Islet of Langerhans (tissue), 1 donor: Measurements from ENCODE around the gene YWHAH.

Experiments
- FAIRE-seq: peaks from one replicate; lab custom pipeline; 2011; peaks lifted over from hg19 to GRCh38; lab: Jason Lieb, UNC

YWHAH gene

GRCh38 chr22:31943978-31944699 lies at the start of gene YWHAH:
Gene YWHAH (plus strand): TSS chr22:31944535. CDS start chr22:31944734, 199 bp downstream.
- FAIRE-seq, result no peak

GRCh38 chr22:31895411-31896123 lies 48.8 kb upstream of the YWHAH start:
- no peak for FAIRE-seq

GRCh38 chr22:31896472-31896871 lies 47.9 kb upstream of the YWHAH start:
- FAIRE-seq, result no peak

GRCh38 chr22:31897842-31898805 lies 46.2 kb upstream of the YWHAH start:
- FAIRE-seq, result no peak

GRCh38 chr22:31898926-31899325 lies 45.4 kb upstream of the YWHAH start:
- no peak for FAIRE-seq

- no peak for FAIRE-seq
These were observed 44.7 kb upstream of the YWHAH start for GRCh38 chr22:31899669-31900068.

- FAIRE-seq, result no peak
These were observed 42.8 kb upstream of the YWHAH start for GRCh38 chr22:31901388-31902137.

GRCh38 chr22:31904651-31905050 lies 39.7 kb upstream of the YWHAH start:
- FAIRE-seq, result no peak

- FAIRE-seq, result no peak
These were observed 39.0 kb upstream of the YWHAH start for GRCh38 chr22:31905356-31905755.

GRCh38 chr22:31906086-31906485 lies 38.2 kb upstream of the YWHAH start:
- no peak for FAIRE-seq

GRCh38 chr22:31906569-31906968 lies 37.8 kb upstream of the YWHAH start:
- FAIRE-seq, result no peak

GRCh38 chr22:31909977-31910376 lies 34.4 kb upstream of the YWHAH start:
- FAIRE-seq, result no peak

GRCh38 chr22:31911565-31912406 lies 32.5 kb upstream of the YWHAH start:
- FAIRE-seq, result no peak

GRCh38 chr22:31912407-31912743 lies 32.0 kb upstream of the YWHAH start:
- FAIRE-seq, result no peak

- FAIRE-seq, result no peak
These were observed 28.7 kb upstream of the YWHAH start for GRCh38 chr22:31915586-31915985.

GRCh38 chr22:31917227-31917921 lies 27.0 kb upstream of the YWHAH start:
- FAIRE-seq, result no peak

GRCh38 chr22:31919730-31920129 lies 24.6 kb upstream of the YWHAH start:
- no peak for FAIRE-seq

GRCh38 chr22:31920306-31920705 lies 24.0 kb upstream of the YWHAH start:
- no peak for FAIRE-seq

GRCh38 chr22:31921106-31921505 lies 23.2 kb upstream of the YWHAH start:
- FAIRE-seq, result no peak

GRCh38 chr22:31922534-31922933 lies 21.8 kb upstream of the YWHAH start:
- no peak for FAIRE-seq

- FAIRE-seq, result no peak
These were observed 21.2 kb upstream of the YWHAH start for GRCh38 chr22:31923136-31923535.
